ENCODE data around the gene OSBP.

The OSBP gene

GRCh38 chr11:59615637-59616395 lies at the start of gene OSBP:
OSBP (minus strand) TSS chr11:59615774; CDS start chr11:59615664, 110 bp downstream.
- DNase-seq (ENCODE audit: low spot score) = peak; percentile 99
- no peak for TF ChIP-seq CTCF (IDR thresholded peaks at IDR 0.05; ENCODE audit: extremely low read depth, missing control alignments)

- TF ChIP-seq CTCF (IDR thresholded peaks at IDR 0.05; ENCODE audit: extremely low read depth, missing control alignments) = no peak
These were observed 45.0 kb upstream of the OSBP start for GRCh38 chr11:59660621-59661020.

GRCh38 chr11:59659981-59660380 lies 44.4 kb upstream of the OSBP start:
- DNase-seq (ENCODE audit: low spot score) = no peak
- TF ChIP-seq CTCF (IDR thresholded peaks at IDR 0.05; ENCODE audit: extremely low read depth, missing control alignments) = no peak

More at GRCh38 chr11:59660621-59661020, 45.0 kb upstream of the OSBP start:
- no peak for DNase-seq (ENCODE audit: low spot score)

- no peak for DNase-seq (ENCODE audit: low spot score)
- TF ChIP-seq CTCF (IDR thresholded peaks at IDR 0.05; ENCODE audit: extremely low read depth, missing control alignments) = no peak
These were observed 42.5 kb upstream of the OSBP start for GRCh38 chr11:59658036-59658435.

- DNase-seq (ENCODE audit: low spot score) = no peak
- TF ChIP-seq CTCF (IDR thresholded peaks at IDR 0.05; ENCODE audit: extremely low read depth, missing control alignments) = no peak
These were observed 39.3 kb upstream of the OSBP start for GRCh38 chr11:59654893-59655292.

GRCh38 chr11:59647245-59647980 lies 31.8 kb upstream of the OSBP start:
- TF ChIP-seq CTCF (IDR thresholded peaks at IDR 0.05; ENCODE audit: extremely low read depth, missing control alignments) = no peak
- DNase-seq (ENCODE audit: low spot score) = no peak

GRCh38 chr11:59644528-59644927 lies 29.0 kb upstream of the OSBP start:
- no peak for TF ChIP-seq CTCF (IDR thresholded peaks at IDR 0.05; ENCODE audit: extremely low read depth, missing control alignments)

More at GRCh38 chr11:59644528-59644927, 29.0 kb upstream of the OSBP start:
- no peak for DNase-seq (ENCODE audit: low spot score)

Measured in GM20000 (cell line).